ENCODE measurements around the gene DPP3. TPM values are rescaled to one million over a fixed set of nuclear protein-coding genes. Genes with fewer than 3 reads are reported as not detected.
A peak's percentile ranks its signal among the peaks of the same experiment; 100 is the strongest.

The DPP3 gene
- polyA plus RNA-seq, 3 donors: 20.5 to 22.5 (median 20.6) TPM

- no peak for DNase-seq (ENCODE audit: low read depth in 3 of 3, low spot score in 2 of 3)
Observed at GRCh38 chr11:66478729-66479393, 1.4 kb upstream of the DPP3 start.

- DNase-seq (ENCODE audit: low read depth in 3 of 3, low spot score in 2 of 3): peak in 2 of 3 donors; percentile 40 to 67
Observed at GRCh38 chr11:66479394-66480116, 679 bp upstream of the DPP3 start.

- DNase-seq (ENCODE audit: low read depth in 3 of 3, low spot score in 2 of 3): no peak
Observed at GRCh38 chr11:66484806-66485380, 4.7 kb downstream of the DPP3 start.

DNA sequence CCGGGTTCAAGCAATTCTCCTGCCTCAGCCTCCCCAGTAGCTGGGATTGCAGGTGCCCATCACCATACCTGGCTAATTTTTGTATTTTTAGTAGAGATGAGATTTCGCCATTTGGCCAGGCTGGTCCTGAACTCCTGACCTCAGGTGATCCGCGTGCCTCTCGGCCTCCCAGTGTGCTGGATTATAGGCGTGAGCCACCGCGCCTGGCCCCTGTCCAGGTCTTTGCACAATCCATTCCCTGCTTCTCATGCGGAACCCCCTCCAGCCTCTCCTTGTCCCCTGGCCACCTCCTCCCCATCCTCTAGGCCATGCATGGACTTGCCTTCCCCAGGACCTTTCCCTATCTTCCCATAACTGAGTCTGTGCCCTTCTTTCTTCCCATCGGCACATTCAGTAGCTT is 8.7 kb downstream of the DPP3 start:
- no peak for DNase-seq (ENCODE audit: low read depth in 3 of 3, low spot score in 2 of 3)

DNA sequence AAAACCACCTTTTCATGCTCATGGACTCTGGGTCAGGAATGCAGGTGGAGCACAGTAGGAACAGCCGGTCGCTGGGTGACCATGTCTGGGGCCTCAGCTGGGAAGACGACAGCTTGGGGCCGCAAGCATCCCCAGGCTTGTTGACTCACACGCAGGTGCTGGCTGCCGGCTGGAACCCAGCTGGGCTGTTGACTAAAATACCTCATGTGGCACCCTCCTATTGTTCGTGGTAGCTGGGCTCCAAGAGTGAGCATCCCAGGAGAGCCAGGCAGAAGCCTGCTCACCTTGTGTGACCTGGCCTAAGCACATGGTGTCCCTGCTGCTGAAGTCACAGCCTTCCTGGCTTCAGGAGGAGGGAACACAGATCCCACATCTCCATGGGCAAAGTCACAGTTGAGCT is 9.4 kb downstream of the DPP3 start:
- DNase-seq (ENCODE audit: low read depth in 3 of 3, low spot score in 2 of 3): no peak

DNA sequence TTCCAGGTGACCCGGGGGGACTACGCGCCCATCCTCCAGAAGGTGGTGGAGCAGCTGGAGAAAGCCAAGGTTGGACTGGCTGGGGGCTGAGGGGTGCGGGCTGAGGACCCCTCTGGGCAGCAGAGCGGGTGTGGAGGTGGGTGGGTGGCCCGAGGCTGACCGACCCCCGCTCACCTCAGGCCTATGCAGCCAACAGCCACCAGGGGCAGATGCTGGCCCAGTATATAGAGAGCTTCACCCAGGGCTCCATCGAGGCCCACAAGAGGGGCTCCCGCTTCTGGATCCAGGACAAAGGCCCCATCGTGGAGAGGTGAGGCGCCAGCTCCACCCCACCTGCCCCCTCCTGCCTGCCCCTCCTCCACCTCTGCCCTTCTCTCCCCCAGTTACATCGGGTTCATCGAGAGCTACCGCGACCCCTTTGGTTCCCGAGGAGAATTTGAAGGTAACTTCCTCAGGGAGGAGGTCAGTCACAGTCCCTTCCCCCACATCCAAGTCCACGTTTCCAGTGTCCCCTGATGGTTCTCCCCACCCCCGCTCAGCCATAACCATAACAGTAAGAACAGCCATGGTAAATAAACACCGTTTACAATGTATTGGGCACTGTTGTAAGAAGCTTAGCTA is 11.2 kb downstream of the DPP3 start:
- DNase-seq (ENCODE audit: low read depth in 3 of 3, low spot score in 2 of 3): no peak

DNA sequence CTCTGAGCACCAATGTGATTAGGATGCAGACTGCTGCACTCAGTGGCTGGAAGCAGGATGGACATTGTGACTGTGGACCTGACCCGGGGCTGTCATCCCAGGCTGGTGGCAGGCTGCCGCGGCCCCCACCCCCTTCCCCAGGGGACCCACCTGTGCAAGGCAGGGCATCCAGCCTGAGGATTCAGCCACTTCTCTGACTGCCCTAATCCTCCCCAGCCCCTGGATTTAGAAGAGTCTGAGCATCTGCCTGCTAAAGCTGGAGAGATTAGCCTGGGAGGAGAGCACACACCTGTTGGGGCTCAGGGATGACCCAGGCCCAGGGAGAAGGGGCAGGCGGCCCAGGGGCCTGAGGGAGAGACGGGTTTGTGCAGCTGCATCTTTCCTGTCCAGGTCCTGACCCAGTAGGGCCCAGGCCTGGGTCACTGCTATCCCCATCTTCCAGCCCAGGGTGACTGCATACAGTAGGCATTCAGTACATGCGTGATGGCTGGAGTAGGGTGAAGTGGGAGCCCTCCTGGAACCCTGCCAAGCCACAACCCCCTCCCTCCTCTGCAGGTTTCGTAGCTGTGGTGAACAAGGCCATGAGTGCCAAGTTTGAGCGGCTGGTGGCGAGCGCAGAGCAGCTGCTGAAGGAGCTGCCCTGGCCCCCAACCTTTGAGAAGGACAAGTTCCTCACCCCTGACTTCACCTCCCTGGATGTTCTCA is 12.1 kb downstream of the DPP3 start:
- DNase-seq (ENCODE audit: low read depth in 3 of 3, low spot score in 2 of 3): no peak

DNA sequence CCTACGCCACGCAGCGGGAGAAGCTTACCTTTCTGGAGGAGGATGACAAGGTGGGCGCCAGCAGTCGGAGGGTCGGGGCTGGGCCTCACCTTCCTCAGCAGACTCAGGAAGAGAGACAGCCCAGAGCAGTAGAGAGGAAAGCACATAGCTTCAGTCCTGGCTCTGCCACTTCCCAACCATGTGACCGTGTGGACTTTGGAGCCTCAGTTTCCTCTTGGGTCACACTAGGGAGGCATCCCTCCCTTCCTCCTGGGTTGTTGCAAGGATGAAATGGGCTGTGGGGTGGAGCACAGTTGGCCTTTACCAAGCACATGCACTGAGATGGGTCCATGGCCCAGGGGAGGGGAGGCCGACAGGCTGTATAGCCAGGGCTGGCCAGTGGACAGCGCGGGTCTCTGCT is 12.9 kb downstream of the DPP3 start:
- no peak for DNase-seq (ENCODE audit: low read depth in 3 of 3, low spot score in 2 of 3)

DNA sequence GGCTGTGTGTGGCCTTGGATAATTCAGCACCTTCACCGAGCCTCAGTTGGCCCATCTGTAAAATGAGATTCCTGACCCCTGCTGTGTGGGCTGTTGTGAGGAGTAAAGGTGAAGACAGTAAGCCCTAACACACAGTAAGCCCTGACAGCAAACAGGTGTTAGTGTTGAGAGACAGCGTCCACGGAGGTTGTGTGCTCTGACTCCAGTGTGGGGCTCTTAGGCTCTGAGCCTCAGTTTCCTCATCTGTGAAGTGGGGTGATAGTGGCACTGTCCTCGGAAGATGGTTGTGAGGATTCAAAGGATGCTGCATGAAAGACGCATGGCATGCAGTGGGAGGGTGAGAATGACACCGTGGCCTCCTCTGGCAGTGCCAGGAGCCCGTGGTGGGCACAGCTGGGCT is 14.2 kb downstream of the DPP3 start:
- DNase-seq (ENCODE audit: low read depth in 3 of 3, low spot score in 2 of 3): no peak

DNA sequence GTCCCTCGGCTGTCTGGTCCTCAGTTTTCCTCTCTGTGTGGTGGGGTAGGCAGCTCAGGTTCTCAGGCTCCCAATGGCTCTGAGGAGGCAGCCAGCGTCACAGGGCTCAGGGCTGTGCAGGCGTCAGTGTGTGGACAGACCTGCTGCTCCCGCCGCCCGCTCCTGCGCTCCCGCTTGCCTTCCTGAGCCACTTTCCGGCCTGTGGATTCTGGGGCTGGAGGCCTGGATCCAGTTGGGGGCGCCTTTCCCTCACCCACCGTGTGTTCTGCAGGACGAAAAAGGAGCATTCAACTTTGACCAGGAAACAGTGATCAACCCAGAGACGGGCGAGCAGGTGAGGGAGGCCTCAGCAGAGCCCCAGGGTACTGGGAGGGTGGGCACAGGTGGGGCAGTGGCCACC is 14.7 kb downstream of the DPP3 start:
- no peak for DNase-seq (ENCODE audit: low read depth in 3 of 3, low spot score in 2 of 3)

DNA sequence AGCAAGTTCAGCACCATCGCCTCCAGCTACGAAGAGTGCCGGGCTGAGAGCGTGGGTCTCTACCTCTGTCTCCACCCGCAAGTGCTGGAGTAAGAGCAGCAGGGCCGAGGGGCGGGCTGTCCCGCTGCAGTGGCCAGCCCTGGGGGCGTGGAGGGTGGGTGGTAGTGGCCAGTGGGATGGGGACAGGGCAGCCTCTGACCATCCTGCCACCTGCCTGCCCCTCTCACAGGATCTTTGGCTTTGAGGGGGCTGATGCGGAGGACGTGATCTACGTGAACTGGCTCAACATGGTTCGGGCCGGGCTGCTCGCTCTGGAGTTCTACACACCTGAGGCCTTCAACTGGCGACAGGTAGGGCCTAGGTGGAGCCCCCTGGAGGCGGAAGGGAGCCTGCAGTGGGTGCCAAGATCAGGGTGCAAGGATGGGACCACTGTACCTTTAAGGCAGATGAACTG is 15.2 kb downstream of the DPP3 start:
- no peak for DNase-seq (ENCODE audit: low read depth in 3 of 3, low spot score in 2 of 3)

DNA sequence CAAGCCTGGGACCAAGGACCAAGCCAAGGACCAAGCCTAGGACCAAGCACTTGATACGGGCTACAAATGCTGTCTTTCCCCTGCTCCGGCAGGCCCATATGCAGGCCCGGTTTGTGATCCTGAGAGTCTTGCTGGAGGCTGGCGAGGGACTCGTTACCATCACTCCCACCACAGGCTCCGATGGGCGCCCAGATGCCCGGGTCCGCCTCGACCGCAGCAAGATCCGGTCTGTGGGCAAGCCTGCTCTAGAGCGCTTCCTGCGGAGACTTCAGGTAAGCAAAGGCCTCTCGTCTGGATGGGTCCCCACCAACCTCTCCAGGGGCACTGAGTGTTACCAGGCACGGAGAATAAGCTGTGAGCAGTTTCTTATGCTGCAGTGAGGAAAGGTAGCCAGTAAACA is 17.0 kb downstream of the DPP3 start:
- no peak for DNase-seq (ENCODE audit: low read depth in 3 of 3, low spot score in 2 of 3)

- no peak for DNase-seq (ENCODE audit: low read depth in 3 of 3, low spot score in 2 of 3)
Observed at GRCh38 chr11:66498506-66498905, 18.3 kb downstream of the DPP3 start.

DNA sequence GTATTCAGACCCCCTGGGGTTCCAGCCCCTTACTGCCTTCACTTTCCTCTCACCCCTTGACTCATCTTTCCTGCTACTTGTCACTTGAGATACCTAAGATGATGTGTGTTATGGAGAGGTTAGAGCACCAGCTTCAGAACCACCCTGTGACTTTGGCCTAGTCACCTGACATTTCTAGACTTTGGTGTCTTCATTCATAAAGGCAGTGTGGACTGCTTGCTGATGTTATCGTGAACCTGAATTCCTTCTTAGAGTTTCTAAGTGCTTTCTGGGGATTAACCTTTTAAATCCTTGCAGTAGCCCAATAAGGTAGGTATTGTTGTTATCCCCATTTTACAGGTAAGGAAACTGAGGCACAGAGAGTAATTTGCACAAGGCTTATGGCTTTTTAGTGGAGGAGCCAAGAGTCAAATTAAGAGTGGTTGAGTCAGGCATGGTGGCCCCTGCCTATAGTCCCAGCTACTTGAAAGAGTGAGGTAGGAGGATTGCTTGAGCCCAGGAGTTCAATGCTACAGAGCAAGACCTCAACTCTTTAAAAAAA is 25.1 kb downstream of the DPP3 start:
- no peak for DNase-seq (ENCODE audit: low read depth in 3 of 3, low spot score in 2 of 3)

DNA sequence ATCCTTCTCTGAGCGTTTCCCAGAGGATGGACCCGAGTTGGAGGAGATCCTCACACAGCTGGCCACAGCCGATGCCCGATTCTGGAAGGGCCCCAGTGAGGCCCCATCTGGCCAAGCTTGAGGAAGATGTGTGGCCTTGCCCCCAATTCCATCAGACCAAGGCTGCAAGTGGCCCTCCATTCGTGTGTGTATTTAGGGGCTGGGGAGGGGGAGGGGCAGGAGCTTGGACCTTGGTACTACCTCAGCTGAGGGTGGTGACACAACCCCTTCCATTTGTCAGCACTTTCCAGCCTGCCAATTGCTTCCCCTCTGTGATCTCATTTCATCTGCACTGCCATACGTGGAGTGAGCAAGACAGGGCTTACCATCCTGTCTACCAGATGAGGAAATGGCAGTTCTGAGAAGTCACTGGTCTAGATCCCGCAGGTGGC is 28.9 kb downstream of the DPP3 start:
- no peak for DNase-seq (ENCODE audit: low read depth in 3 of 3, low spot score in 2 of 3)

GRCh38 chr11:66510271-66510989 is 30.2 kb downstream of the DPP3 start, which contains the start of gene BBS1:
Gene BBS1 (plus strand): TSS chr11:66510635. CDS start chr11:66510660, 25 bp downstream.
- peak; percentile 63 to 73 (median 72) for DNase-seq (ENCODE audit: low read depth in 3 of 3, low spot score in 2 of 3)

GRCh38 chr11:66510990-66511339 is 30.7 kb downstream of the DPP3 start:
- no peak for DNase-seq (ENCODE audit: low read depth in 3 of 3, low spot score in 2 of 3)

DNA sequence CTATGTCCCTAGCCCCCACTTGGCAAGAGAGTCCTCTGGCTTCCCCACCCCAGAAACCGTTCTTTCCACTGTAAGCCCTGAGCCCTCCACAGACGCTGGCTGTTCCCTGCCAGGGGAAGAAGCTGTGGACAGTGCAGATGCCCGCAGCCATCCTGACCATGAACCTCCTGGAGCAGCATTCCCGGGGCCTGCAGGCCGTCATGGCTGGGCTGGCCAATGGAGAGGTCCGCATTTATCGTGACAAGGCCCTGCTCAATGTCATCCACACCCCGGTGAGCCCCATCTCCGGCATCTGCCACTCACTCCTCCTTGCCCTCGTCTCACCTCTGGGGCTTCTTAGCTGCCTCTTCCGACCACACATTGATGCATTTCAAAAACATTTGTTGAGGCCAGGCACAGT is 43.4 kb downstream of the DPP3 start:
- no peak for DNase-seq (ENCODE audit: low read depth in 3 of 3, low spot score in 2 of 3)

- no peak for DNase-seq (ENCODE audit: low read depth in 3 of 3, low spot score in 2 of 3)
Observed at GRCh38 chr11:66524304-66525040, 44.2 kb downstream of the DPP3 start.
